PC-9 (cell line): ENCODE data around the gene RNASEL.

Experiments
- CTCF ChIP-seq: fragments of 200-600 bp; sonication (generic); conservative IDR thresholded peaks from 2 replicates; pipeline ENCODE4 v1.6.1; 2017; ENCODE audit warnings: mixed run types, antibody characterized with exemption, mild to moderate bottlenecking, moderate library complexity
- EZH2 ChIP-seq: fragments of 200-600 bp; sonication (generic); IDR thresholded peaks from 2 replicates; pipeline ENCODE4 v1.8.0; 2017; ENCODE audit warnings: antibody characterized with exemption, low read depth

- no peak for TF ChIP-seq EZH2
- no peak for TF ChIP-seq CTCF
These were observed 36.9 kb upstream of the RNASEL start for GRCh38 chr1:182625719-182626504.
